SKM-1 treated with dmso at 0.1 percent for 144 hours (cell line): ENCODE data around the gene SLC10A7.
A peak's percentile ranks its signal among the peaks of the same experiment; 100 is the strongest.

Experiments
- DNase-seq: peaks from one replicate; lab custom pipeline; 2025; ENCODE audit not compliant: unreplicated experiment; lab: John Stamatoyannopoulos, UW

Gene SLC10A7

GRCh38 chr4:146263793-146264192 is 257.9 kb downstream of the SLC10A7 start:
- no peak for DNase-seq

- no peak for DNase-seq
Measured at GRCh38 chr4:146261041-146261440, 260.7 kb downstream of the SLC10A7 start.

GRCh38 chr4:146260521-146260920 is 261.2 kb downstream of the SLC10A7 start:
- DNase-seq = no peak

GRCh38 chr4:146257511-146257910 is 264.2 kb downstream of the SLC10A7 start:
- DNase-seq = no peak

GRCh38 chr4:146256328-146256727 is 265.4 kb downstream of the SLC10A7 start:
- DNase-seq = no peak

GRCh38 chr4:146255874-146256273 is 265.9 kb downstream of the SLC10A7 start:
- DNase-seq = no peak

GRCh38 chr4:146255463-146255862 is 266.3 kb downstream of the SLC10A7 start:
- DNase-seq = no peak

- no peak for DNase-seq
Measured at GRCh38 chr4:146252969-146253611, 268.6 kb downstream of the SLC10A7 start.

GRCh38 chr4:146247356-146247755 is 274.4 kb downstream of the SLC10A7 start:
- no peak for DNase-seq

- DNase-seq = no peak
Measured at GRCh38 chr4:146246381-146246780, 275.4 kb downstream of the SLC10A7 start.

GRCh38 chr4:146245850-146246249 is 275.9 kb downstream of the SLC10A7 start:
- no peak for DNase-seq

GRCh38 chr4:146245246-146245645 is 276.5 kb downstream of the SLC10A7 start:
- no peak for DNase-seq

- no peak for DNase-seq
Measured at GRCh38 chr4:146244496-146244895, 277.2 kb downstream of the SLC10A7 start.

GRCh38 chr4:146243883-146244277 is 277.9 kb downstream of the SLC10A7 start:
- DNase-seq = no peak

GRCh38 chr4:146243141-146243882 is 278.4 kb downstream of the SLC10A7 start:
- DNase-seq = peak; percentile 26

GRCh38 chr4:146238107-146238506 is 283.6 kb downstream of the SLC10A7 start:
- DNase-seq = no peak

GRCh38 chr4:146237092-146237491 is 284.6 kb downstream of the SLC10A7 start:
- DNase-seq = no peak

GRCh38 chr4:146236216-146236615 is 285.5 kb downstream of the SLC10A7 start:
- DNase-seq = no peak

GRCh38 chr4:146235654-146236177 is 286.0 kb downstream of the SLC10A7 start:
- peak; percentile 76 for DNase-seq

- DNase-seq = no peak
Measured at GRCh38 chr4:146232131-146232722, 289.5 kb downstream of the SLC10A7 start.

GRCh38 chr4:146229406-146229805 is 292.3 kb downstream of the SLC10A7 start:
- no peak for DNase-seq
